GM21526 (cell line): Measurements from ENCODE around the gene IGFBP1.

Source experiments
- ATAC-seq: cut with Tn5 transposase; IDR thresholded peaks from one replicate; pipeline ENCODE4 v1.9.1; 2021; ENCODE audit warnings: moderate library complexity; ENCODE audit not compliant: unreplicated experiment, low FRiP score

The IGFBP1 gene

GRCh38 chr7:45897042-45897690 lies 8.9 kb downstream of the IGFBP1 start:
- ATAC-seq, result no peak

DNA sequence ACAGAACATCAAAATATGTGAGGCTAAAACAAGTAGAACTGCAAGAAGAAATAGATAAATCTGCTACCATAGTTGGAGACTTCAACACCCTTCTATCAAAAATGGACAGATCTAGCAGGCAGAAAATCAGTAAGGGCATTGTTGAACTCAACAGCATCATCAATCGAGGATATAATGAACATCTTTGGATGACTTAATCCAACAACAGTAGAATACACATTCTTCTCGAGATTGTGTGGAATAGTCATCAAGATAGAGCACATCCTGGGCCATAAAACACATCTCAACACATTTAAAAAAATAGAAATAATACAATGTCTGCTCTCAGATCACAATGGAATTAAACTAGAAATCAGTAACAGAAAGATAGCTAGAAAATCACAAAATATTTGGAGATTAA lies 9.9 kb downstream of the IGFBP1 start:
- ATAC-seq, result no peak

DNA sequence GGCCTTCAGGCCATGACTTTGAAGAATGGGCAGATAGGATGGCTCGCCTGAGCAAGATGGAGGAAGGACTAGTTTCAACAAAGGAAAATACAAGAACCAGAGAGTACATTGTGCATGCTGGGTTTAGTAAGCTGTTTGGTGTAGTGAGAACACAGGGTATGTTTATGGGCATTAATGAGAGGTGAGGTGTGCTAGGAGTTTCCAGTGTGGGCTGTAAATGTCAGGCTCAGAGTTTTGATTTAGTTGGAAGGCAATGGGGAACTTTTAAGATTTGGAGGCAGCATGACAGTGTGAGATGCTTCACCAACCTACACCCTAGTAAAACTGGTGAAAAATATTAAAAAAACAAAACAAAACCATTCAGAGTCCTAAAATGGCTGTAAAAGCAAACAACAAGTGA lies 13.3 kb downstream of the IGFBP1 start:
- ATAC-seq, result no peak

- ATAC-seq, result no peak
Observed at GRCh38 chr7:45902820-45903219, 14.5 kb downstream of the IGFBP1 start.

DNA sequence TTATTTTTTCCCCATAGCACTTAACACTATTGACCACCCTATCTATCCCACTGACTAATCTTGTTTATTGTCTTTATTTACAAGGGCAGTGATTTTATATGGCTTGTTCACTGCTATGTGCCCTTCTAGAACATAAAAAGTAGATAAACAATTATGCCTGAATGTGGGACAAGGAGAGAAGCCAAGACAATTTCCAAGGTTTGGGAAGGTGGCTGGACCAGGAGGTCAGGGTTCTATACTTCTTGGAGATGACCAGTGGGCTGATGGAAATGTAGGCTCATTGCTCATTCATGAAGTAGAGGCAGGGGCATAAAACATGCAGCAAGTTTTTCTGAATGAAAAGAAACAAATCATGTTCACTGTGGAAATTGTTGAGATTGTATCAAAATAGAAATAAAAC lies 21.3 kb downstream of the IGFBP1 start:
- no peak for ATAC-seq

GRCh38 chr7:45910855-45911254 lies 22.6 kb downstream of the IGFBP1 start:
- ATAC-seq, result no peak

GRCh38 chr7:45911311-45911710 lies 23.0 kb downstream of the IGFBP1 start:
- ATAC-seq, result no peak

DNA sequence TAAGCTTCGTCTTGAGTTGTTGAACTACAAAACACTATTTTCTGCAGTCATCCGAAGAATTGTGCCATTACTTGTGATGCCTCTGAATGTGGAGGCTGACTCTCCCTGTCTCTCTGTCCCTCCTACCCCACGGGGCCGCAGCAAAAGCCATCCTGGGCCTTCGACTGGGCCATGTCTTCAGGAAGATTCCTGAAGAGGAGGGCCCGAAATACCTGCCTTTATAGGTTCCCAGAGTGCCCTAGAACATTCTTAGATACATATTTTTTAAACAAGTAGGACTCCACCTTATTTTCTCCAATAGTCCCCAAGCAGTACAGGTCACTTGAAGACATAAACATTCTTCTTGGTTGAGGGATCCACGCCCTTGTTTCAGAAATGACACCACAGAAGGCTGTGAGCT lies 24.7 kb downstream of the IGFBP1 start:
- no peak for ATAC-seq

- ATAC-seq, result no peak
Observed at GRCh38 chr7:45914911-45915310, 26.6 kb downstream of the IGFBP1 start.

GRCh38 chr7:45915606-45916005 lies 27.3 kb downstream of the IGFBP1 start:
- no peak for ATAC-seq

GRCh38 chr7:45917064-45917463 lies 28.8 kb downstream of the IGFBP1 start:
- no peak for ATAC-seq

- ATAC-seq, result peak; percentile 78
Observed at GRCh38 chr7:45917658-45918057, 29.4 kb downstream of the IGFBP1 start.

- no peak for ATAC-seq
Observed at GRCh38 chr7:45918556-45918955, 30.3 kb downstream of the IGFBP1 start.

GRCh38 chr7:45919231-45919784 lies 31.0 kb downstream of the IGFBP1 start:
- no peak for ATAC-seq

DNA sequence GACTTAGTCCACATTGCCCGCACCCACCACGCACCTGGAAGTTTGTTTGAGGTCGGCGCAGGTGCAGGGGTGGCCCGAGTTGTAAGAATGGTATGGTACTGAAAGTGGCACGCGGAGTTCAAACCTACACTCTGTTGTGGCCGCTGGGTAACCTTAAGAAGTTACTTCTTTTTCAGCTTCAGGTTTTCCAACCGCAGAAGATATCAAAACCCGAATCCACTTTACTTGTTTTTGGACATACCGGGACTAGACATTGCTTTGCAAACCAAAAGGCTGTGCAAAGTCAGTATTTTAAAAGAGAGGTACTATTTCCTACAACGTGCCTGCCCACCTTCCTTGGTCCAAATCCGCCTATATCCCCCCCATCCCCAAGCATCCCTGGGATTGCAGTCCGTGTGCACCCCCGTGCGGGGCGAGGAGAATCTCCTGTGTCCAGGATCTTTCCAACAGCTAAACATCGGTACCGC lies 31.7 kb downstream of the IGFBP1 start:
- ATAC-seq, result no peak

GRCh38 chr7:45920502-45921380 lies 32.5 kb downstream of the IGFBP1 start, which contains the start of gene IGFBP3:
Gene IGFBP3 (minus strand): TSS chr7:45921272. CDS start chr7:45921140, 132 bp downstream.
- no peak for ATAC-seq

DNA sequence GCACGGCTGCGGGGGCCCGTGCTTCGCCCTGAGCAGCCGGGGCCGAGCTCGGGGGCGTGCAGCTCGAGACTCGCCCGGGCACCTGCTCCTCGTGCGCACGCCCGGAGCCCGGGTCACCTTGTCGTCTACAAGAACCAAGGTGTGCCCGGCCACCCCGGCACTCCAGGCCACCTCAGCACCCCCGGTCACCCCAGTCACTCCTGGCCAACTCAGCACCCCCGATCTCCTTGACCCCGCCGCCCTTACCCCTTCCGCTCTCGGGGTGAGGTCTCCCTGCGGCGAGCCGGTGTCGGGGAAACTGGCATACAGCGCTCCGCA lies 33.1 kb downstream of the IGFBP1 start:
- ATAC-seq, result no peak

GRCh38 chr7:45921699-45922519 lies 33.6 kb downstream of the IGFBP1 start:
- no peak for ATAC-seq

- no peak for ATAC-seq
Observed at GRCh38 chr7:45922810-45923209, 34.5 kb downstream of the IGFBP1 start.

DNA sequence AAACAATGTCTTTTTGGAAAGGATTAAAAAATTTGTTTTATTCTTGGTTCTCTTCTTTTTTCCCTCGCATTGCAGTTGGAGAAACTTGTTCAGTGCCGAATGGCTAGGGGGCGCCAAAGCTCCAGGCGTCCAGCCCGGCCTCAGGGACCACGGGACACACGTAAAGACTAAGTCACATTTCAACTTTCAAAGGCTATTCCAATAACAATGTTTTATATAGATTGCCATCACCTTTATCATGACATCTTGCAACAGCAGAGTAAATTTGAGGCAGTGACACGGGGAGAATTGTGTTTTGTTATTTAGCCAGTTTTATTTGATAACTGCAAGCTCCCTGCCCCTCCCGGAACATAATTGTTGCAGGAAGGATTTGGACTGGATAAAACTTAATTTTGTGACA lies 35.0 kb downstream of the IGFBP1 start:
- peak; percentile 47 for ATAC-seq

GRCh38 chr7:45923818-45924217 lies 35.5 kb downstream of the IGFBP1 start:
- no peak for ATAC-seq
